Trophoblast cell (in vitro differentiated cells and primary cell): Measurements from ENCODE around the gene SHISA5.

Experiments
- DNase-seq, 2 donors: peaks; one replicate each; pipeline ENCODE4 v3.0.0-alpha.2; 2016
- H2AFZ ChIP-seq: 2 replicates; pipeline ENCODE4 v1.6.1; 2013; ENCODE audit warnings: low read length, moderate library complexity, mild to moderate bottlenecking; ENCODE audit not compliant: insufficient read depth, poor library complexity
- H2AK5ac ChIP-seq: 2 replicates; pipeline ENCODE4 v1.6.1; 2013; ENCODE audit warnings: mild to moderate bottlenecking, low read length
- H2BK120ac ChIP-seq: 2 replicates; pipeline ENCODE4 v1.6.1; 2013; ENCODE audit warnings: low read length, mild to moderate bottlenecking, moderate library complexity; ENCODE audit not compliant: insufficient read depth, poor library complexity
- H2BK12ac ChIP-seq: 2 replicates; pipeline ENCODE4 v1.6.1; 2013; ENCODE audit warnings: mild to moderate bottlenecking, low read length, moderate library complexity
- H2BK5ac ChIP-seq: 2 replicates; pipeline ENCODE4 v1.6.1; 2013; ENCODE audit warnings: low read length, low read depth, moderate library complexity, mild to moderate bottlenecking; ENCODE audit not compliant: poor library complexity
- H3K14ac ChIP-seq: 2 replicates; pipeline ENCODE4 v1.6.1; 2013; ENCODE audit warnings: mild to moderate bottlenecking, low read length
- H3K18ac ChIP-seq: 2 replicates; pipeline ENCODE4 v1.6.1; 2013; ENCODE audit warnings: mild to moderate bottlenecking, low read length
- H3K23ac ChIP-seq: 2 replicates; pipeline ENCODE4 v1.6.1; 2013; ENCODE audit warnings: low read length
- H3K27ac ChIP-seq: 2 replicates; pipeline ENCODE4 v1.5.1; 2013; ENCODE audit warnings: low read depth, mild to moderate bottlenecking, inconsistent platforms, low read length, moderate library complexity
- H3K27me3 ChIP-seq: 2 replicates; pipeline ENCODE4 v1.6.1; 2013; ENCODE audit warnings: inconsistent platforms, mild to moderate bottlenecking, low read length, moderate library complexity; ENCODE audit not compliant: insufficient read depth
- H3K36me3 ChIP-seq, 2 experiments: 1 replicate in 1 of 2; 2 replicates in 1 of 2; pipeline ENCODE4 v1.6.1; 2013; ENCODE audit warnings: low read length in 2 of 2, mild to moderate bottlenecking in 2 of 2, moderate library complexity in 1 of 2; ENCODE audit not compliant: insufficient read depth in 2 of 2, control insufficient read depth in 1 of 2
- H3K4ac ChIP-seq: 2 replicates; pipeline ENCODE4 v1.6.1; 2013; ENCODE audit warnings: low read depth, mild to moderate bottlenecking, low read length, moderate library complexity
- H3K4me1 ChIP-seq, 2 experiments: 1 replicate in 1 of 2; 2 replicates in 1 of 2; pipeline ENCODE4 v1.6.1; 2013; ENCODE audit warnings: low read length in 2 of 2, mild to moderate bottlenecking in 2 of 2, moderate library complexity in 1 of 2; ENCODE audit not compliant: insufficient read depth in 2 of 2, control insufficient read depth in 1 of 2
- H3K4me2 ChIP-seq: 2 replicates; pipeline ENCODE4 v1.6.1; 2013; ENCODE audit warnings: inconsistent platforms, mild to moderate bottlenecking, low read length, moderate library complexity
- H3K4me3 ChIP-seq: 2 replicates; pipeline ENCODE4 v1.5.1; 2013; ENCODE audit warnings: mild to moderate bottlenecking, low read depth, low read length, inconsistent platforms
- H3K79me1 ChIP-seq: one replicate; pipeline ENCODE4 v1.6.1; 2013; ENCODE audit warnings: low read length
- H3K79me2 ChIP-seq: 2 replicates; pipeline ENCODE4 v1.6.1; 2013; ENCODE audit warnings: low read length, mild to moderate bottlenecking; ENCODE audit not compliant: control insufficient read depth, insufficient read depth, poor library complexity
- H3K9ac ChIP-seq: 2 replicates; pipeline ENCODE4 v1.6.1; 2013; ENCODE audit warnings: mild to moderate bottlenecking, low read length
- H3K9me3 ChIP-seq: 2 replicates; pipeline ENCODE4 v1.6.1; 2013; ENCODE audit warnings: low read depth, mild to moderate bottlenecking, control low read depth, inconsistent platforms, low read length; ENCODE audit not compliant: insufficient read depth
- H4K12ac ChIP-seq: 2 replicates; pipeline ENCODE4 v1.6.1; 2013; ENCODE audit warnings: low read depth, mild to moderate bottlenecking, low read length, moderate library complexity
- H4K8ac ChIP-seq: 2 replicates; pipeline ENCODE4 v1.6.1; 2013; ENCODE audit warnings: low read depth, mild to moderate bottlenecking, low read length, moderate library complexity
- H4K91ac ChIP-seq: one replicate; pipeline ENCODE4 v1.6.1; 2013; ENCODE audit warnings: low read depth, mild to moderate bottlenecking, low read length, moderate library complexity
- WGBS: extraction: QIAGEN DNeasy Blood & Tissue Kit; methylation state at CpG from one replicate; pipeline ENCODE4 v1.1.7; 2013; ENCODE audit warnings: missing lambda C conversion rate; ENCODE audit not compliant: insufficient read length, insufficient coverage; ENCODE audit errors: extremely low coverage; 5-methylcytosine and 5-hydroxymethylcytosine counted together

SHISA5 gene

GRCh38 chr3:48470286-48470685 lies 33.7 kb downstream of the SHISA5 start:
- no peak overlapping the region for H2BK5ac ChIP-seq
- no peak overlapping the region for H3K4me3 ChIP-seq
- H3K36me3 ChIP-seq = peaks cover 33 to 35% of the 10 kb centered on the region in 2 experiments
- peaks cover 15 to 24% of the 10 kb centered on the region in 2 experiments for H3K4me1 ChIP-seq
- peak overlapping the region; percentile 13 for H3K18ac ChIP-seq
- H2BK120ac ChIP-seq = no peak overlapping the region
- no peak overlapping the region for H3K23ac ChIP-seq
- H3K9me3 ChIP-seq = no peaks in the 10 kb centered on the region
- no peak overlapping the region for H2AFZ ChIP-seq
- peaks cover 21% of the 10 kb centered on the region for H3K79me1 ChIP-seq
- no peak overlapping the region for H3K4me2 ChIP-seq
- no peak overlapping the region for H2AK5ac ChIP-seq
- H4K91ac ChIP-seq = no peak overlapping the region
- H4K12ac ChIP-seq = no peak overlapping the region
- H3K79me2 ChIP-seq = peaks cover 10% of the 10 kb centered on the region
- DNase-seq = no peak
- no CpG with 5 or more reads among the region's 1 CpG for WGBS
- no peaks in the 10 kb centered on the region for H3K27me3 ChIP-seq
- H3K4ac ChIP-seq = peak overlapping the region; percentile 12
- H2BK12ac ChIP-seq = no peak overlapping the region
- H4K8ac ChIP-seq = no peak overlapping the region
- H3K9ac ChIP-seq = no peak overlapping the region
- no peak overlapping the region for H3K14ac ChIP-seq
- H3K27ac ChIP-seq = peak overlapping the region; percentile 9

- H2AK5ac ChIP-seq = no peak overlapping the region
- H2BK5ac ChIP-seq = no peak overlapping the region
- H3K4me3 ChIP-seq = no peak overlapping the region
- H3K4ac ChIP-seq = no peak overlapping the region
- H3K14ac ChIP-seq = no peak overlapping the region
- peaks cover 12 to 21% of the 10 kb centered on the region in 2 experiments for H3K4me1 ChIP-seq
- peaks cover 37 to 41% of the 10 kb centered on the region in 2 experiments for H3K36me3 ChIP-seq
- WGBS = no CpG with 5 or more reads among the region's 29 CpGs
- no peak overlapping the region for H4K12ac ChIP-seq
- no peak overlapping the region for H3K23ac ChIP-seq
- no peak for DNase-seq
- no peak overlapping the region for H4K8ac ChIP-seq
- H4K91ac ChIP-seq = no peak overlapping the region
- peak overlapping the region; percentile 10 for H3K18ac ChIP-seq
- no peak overlapping the region for H2BK120ac ChIP-seq
- no peaks in the 10 kb centered on the region for H3K27me3 ChIP-seq
- no peak overlapping the region for H3K9ac ChIP-seq
- no peaks in the 10 kb centered on the region for H3K9me3 ChIP-seq
- peaks cover 21% of the 10 kb centered on the region for H3K79me1 ChIP-seq
- H2BK12ac ChIP-seq = no peak overlapping the region
- no peak overlapping the region for H3K27ac ChIP-seq
- peaks cover 10% of the 10 kb centered on the region for H3K79me2 ChIP-seq
- no peak overlapping the region for H2AFZ ChIP-seq
- H3K4me2 ChIP-seq = no peak overlapping the region
These were observed 34.7 kb downstream of the SHISA5 start for GRCh38 chr3:48469046-48469915.

- Histone ChIP-seq H3K9ac (no peak overlapping the region), H2BK120ac (no peak overlapping the region), H4K12ac (no peak overlapping the region), H3K27me3 (no peaks in the 10 kb centered on the region), H3K4me2 (no peak overlapping the region), H3K4me1 (peaks cover 12 to 17% of the 10 kb centered on the region in 2 experiments), H3K36me3 (peaks cover 37 to 45% of the 10 kb centered on the region in 2 experiments), H3K79me2 (peaks cover 10% of the 10 kb centered on the region), H3K4me3 (no peak overlapping the region), H3K14ac (no peak overlapping the region), H2AFZ (no peak overlapping the region), H4K91ac (no peak overlapping the region), H3K23ac (no peak overlapping the region), H2BK5ac (no peak overlapping the region), H3K79me1 (peaks cover 18% of the 10 kb centered on the region), H3K18ac (no peak overlapping the region), H2BK12ac (no peak overlapping the region), H3K27ac (no peak overlapping the region), H4K8ac (no peak overlapping the region), H3K4ac (no peak overlapping the region), H3K9me3 (no peaks in the 10 kb centered on the region), H2AK5ac (no peak overlapping the region)
- no CpG with 5 or more reads among the region's 8 CpGs for WGBS
- DNase-seq = no peak
These were observed 35.6 kb downstream of the SHISA5 start for GRCh38 chr3:48468329-48468731.

GRCh38 chr3:48467473-48468267 lies 36.3 kb downstream of the SHISA5 start:
- Histone ChIP-seq H3K18ac (no peak overlapping the region), H2AFZ (no peak overlapping the region), H3K23ac (no peak overlapping the region), H2BK120ac (no peak overlapping the region), H3K4ac (no peak overlapping the region), H3K9ac (no peak overlapping the region), H3K14ac (no peak overlapping the region), H3K27ac (no peak overlapping the region), H4K91ac (no peak overlapping the region), H2BK5ac (no peak overlapping the region), H2AK5ac (peak overlapping the region; percentile 11), H3K79me1 (peaks cover 13% of the 10 kb centered on the region), H3K9me3 (no peaks in the 10 kb centered on the region), H3K27me3 (no peaks in the 10 kb centered on the region), H3K4me1 (peaks cover 12 to 14% of the 10 kb centered on the region in 2 experiments), H2BK12ac (no peak overlapping the region), H3K79me2 (peaks cover 8% of the 10 kb centered on the region), H3K4me2 (no peak overlapping the region), H3K4me3 (no peak overlapping the region), H4K8ac (no peak overlapping the region), H4K12ac (no peak overlapping the region), H3K36me3 (peaks cover 37 to 48% of the 10 kb centered on the region in 2 experiments)
- no peak for DNase-seq
- WGBS = no CpG with 5 or more reads among the region's 7 CpGs
